Osteocyte (in vitro differentiated cells): ENCODE data around the gene SNX5. TPM values are rescaled to one million over a fixed set of nuclear protein-coding genes. Genes with fewer than 3 reads are reported as not detected.

Experiments used
- DNase-seq: peaks from one replicate; pipeline ENCODE4 v3.0.0; 2021; ENCODE audit warnings: mixed read lengths; ENCODE audit not compliant: unreplicated experiment; ENCODE audit errors: extremely low spot score
- H3K27ac Mint-ChIP-seq: one replicate; pipeline ENCODE4 v1.8.0; 2021; ENCODE audit warnings: mild to moderate bottlenecking, mixed read lengths; ENCODE audit not compliant: unreplicated experiment
- H3K27me3 Mint-ChIP-seq: one replicate; pipeline ENCODE4 v1.8.0; 2021; ENCODE audit warnings: mixed read lengths; ENCODE audit not compliant: unreplicated experiment
- H3K36me3 Mint-ChIP-seq: one replicate; pipeline ENCODE4 v1.8.0; 2021; ENCODE audit warnings: mixed read lengths; ENCODE audit not compliant: unreplicated experiment
- H3K4me1 Mint-ChIP-seq: one replicate; pipeline ENCODE4 v1.8.0; 2021; ENCODE audit warnings: mixed read lengths; ENCODE audit not compliant: unreplicated experiment
- H3K4me3 Mint-ChIP-seq: one replicate; pipeline ENCODE4 v1.8.0; 2021; ENCODE audit warnings: mild to moderate bottlenecking, moderate library complexity, mixed read lengths; ENCODE audit not compliant: unreplicated experiment
- H3K9me3 Mint-ChIP-seq: one replicate; pipeline ENCODE4 v1.8.0; 2021; ENCODE audit warnings: mixed read lengths; ENCODE audit not compliant: unreplicated experiment
- CTCF ChIP-seq: fragments of 200-600 bp; sonication (generic); IDR thresholded peaks from 2 replicates; pipeline ENCODE4 v1.5.0; 2021; ENCODE audit warnings: antibody characterized with exemption, mild to moderate bottlenecking, moderate library complexity
- total RNA-seq: library from RNA; stranded (reverse); gene quantifications from 2 replicates; pipeline ENCODE4 v1.2.1, GENCODE V29; 2021

Gene SNX5
- total RNA-seq, 1 donor from 2014 or later = 147 TPM

- peaks cover 24% of the 10 kb centered on the region for H3K36me3 Mint-ChIP-seq
- no peak overlapping the region for H3K4me3 Mint-ChIP-seq
- H3K27ac Mint-ChIP-seq = peak overlapping the region; percentile 87
- H3K4me1 Mint-ChIP-seq = peaks cover 85% of the 10 kb centered on the region
- no peak for DNase-seq
- no peak for TF ChIP-seq CTCF
- no peaks in the 10 kb centered on the region for H3K27me3 Mint-ChIP-seq
- H3K9me3 Mint-ChIP-seq = no peaks in the 10 kb centered on the region
These were observed 9.4 kb downstream of the SNX5 start for GRCh38 chr20:17959257-17959627.

GRCh38 chr20:17958373-17959256 is 10.0 kb downstream of the SNX5 start:
- peaks cover 30% of the 10 kb centered on the region for H3K36me3 Mint-ChIP-seq
- no peaks in the 10 kb centered on the region for H3K9me3 Mint-ChIP-seq
- DNase-seq = no peak
- no peak overlapping the region for H3K4me3 Mint-ChIP-seq
- TF ChIP-seq CTCF = peak; percentile 41
- H3K27ac Mint-ChIP-seq = peak overlapping the region; percentile 58
- no peaks in the 10 kb centered on the region for H3K27me3 Mint-ChIP-seq
- peaks cover 79% of the 10 kb centered on the region for H3K4me1 Mint-ChIP-seq

GRCh38 chr20:17957505-17958363 is 10.9 kb downstream of the SNX5 start:
- Mint-ChIP-seq H3K27me3 (no peaks in the 10 kb centered on the region), H3K27ac (peak overlapping the region; percentile 58), H3K9me3 (no peaks in the 10 kb centered on the region), H3K4me1 (peaks cover 70% of the 10 kb centered on the region), H3K36me3 (peaks cover 36% of the 10 kb centered on the region), H3K4me3 (no peak overlapping the region)
- no peak for DNase-seq
- no peak for TF ChIP-seq CTCF

GRCh38 chr20:17956099-17956685 is 12.4 kb downstream of the SNX5 start:
- no peaks in the 10 kb centered on the region for H3K27me3 Mint-ChIP-seq
- DNase-seq = no peak
- peaks cover 49% of the 10 kb centered on the region for H3K36me3 Mint-ChIP-seq
- peak overlapping the region; percentile 12 for H3K27ac Mint-ChIP-seq
- H3K4me1 Mint-ChIP-seq = peaks cover 55% of the 10 kb centered on the region
- no peak overlapping the region for H3K4me3 Mint-ChIP-seq
- TF ChIP-seq CTCF = no peak
- no peaks in the 10 kb centered on the region for H3K9me3 Mint-ChIP-seq
